ENCODE data around the gene SPRR2G.

- TF ChIP-seq CTCF (IDR thresholded peaks at IDR 0.05; ENCODE audit: low read depth, low read length) (no peak), EZH2phosphoT487 (IDR thresholded peaks at IDR 0.05; ENCODE audit: low read depth) (no peak)
Measured at GRCh38 chr1:153100245-153100644, 50.4 kb downstream of the SPRR2G start.
